ENCODE measurements around the gene VAMP8. TPM values are rescaled to one million over a fixed set of nuclear protein-coding genes. Genes with fewer than 3 reads are reported as not detected.

The VAMP8 gene
- total and polyA plus RNA-seq, 2 of the 8 experiments (the other 6 are each of a cell fraction or from before 2014, with no cell fraction given): 34.4 to 69.7 TPM

GRCh38 chr2:85538507-85539360 is 38.7 kb upstream of the VAMP8 start, which contains the start of gene MAT2A (continued):
- TF ChIP-seq NRF1 (IDR thresholded peaks at IDR 0.05; ENCODE audit: low read depth, low read length) (peak; percentile 11; the same call in 1 of the 2 replicates), SIN3A (conservative IDR thresholded peaks at IDR 0.05 in 1 of 2, IDR thresholded peaks at IDR 0.05 in 1 of 2; ENCODE audit: low read depth in 1 of 2, low read length in 2 of 2) (peak; percentile 30 to 85; a peak in 2 of 4 replicates), ZNF274 (IDR thresholded peaks at IDR 0.05; ENCODE audit: borderline replicate concordance, extremely low read depth, low read length) (no peak), JUND (IDR thresholded peaks at IDR 0.05; ENCODE audit: low read length) (peak; percentile 97), RBBP5 (IDR thresholded peaks at IDR 0.05; ENCODE audit: borderline replicate concordance, low read depth, low read length) (0 out of 2 replicates have a peak, but pooled peaks have one; percentile 86), POLR2A (IDR thresholded peaks at IDR 0.05; ENCODE audit: control extremely low read depth in 1 of 2, low read depth in 2 of 2, low read length in 2 of 2) (peak; percentile 99), MAX (IDR thresholded peaks at IDR 0.05) (peak; percentile 89), CBX5 (IDR thresholded peaks at IDR 0.05; ENCODE audit: low read depth, low read length) (no peak), CHD1 (IDR thresholded peaks at IDR 0.05; ENCODE audit: low read depth, low read length) (peak; percentile 87), RXRA (IDR thresholded peaks at IDR 0.05; ENCODE audit: insufficient read depth, low read depth, low read length) (no peak), BCL11A (IDR thresholded peaks at IDR 0.05; ENCODE audit: low read depth in 2 of 2, low read length in 2 of 2) (no peak), POLR2AphosphoS5 (IDR thresholded peaks at IDR 0.05; ENCODE audit: low read depth, low read length) (peak; percentile 99), TAF1 (IDR thresholded peaks at IDR 0.05; ENCODE audit: low read depth, low read length) (peak; percentile 95), SIRT6 (IDR thresholded peaks at IDR 0.05; ENCODE audit: low read length) (no peak), GABPA (IDR thresholded peaks at IDR 0.05; ENCODE audit: borderline replicate concordance, insufficient read depth, low read length) (no peak), EP300 (IDR thresholded peaks at IDR 0.05; ENCODE audit: borderline replicate concordance in 1 of 2, low read depth in 2 of 2, low read length in 2 of 2) (peak in 1 of 2 experiments; percentile 95; a peak in 2 of 3 replicates), HDAC2 (IDR thresholded peaks at IDR 0.05; ENCODE audit: borderline replicate concordance in 1 of 2, low read depth in 2 of 2, low read length in 2 of 2) (peak in 1 of 2 experiments; percentile 18; a peak in 1 of 4 replicates), POU5F1 (IDR thresholded peaks at IDR 0.05; ENCODE audit: low read depth, low read length) (no peak), ASH2L (IDR thresholded peaks at IDR 0.05; ENCODE audit: low read length) (peak; percentile 54), BRCA1 (IDR thresholded peaks at IDR 0.05; ENCODE audit: low read depth, low read length) (peak; percentile 39; the same call in 1 of the 2 replicates), PHF8 (conservative IDR thresholded peaks at IDR 0.05; ENCODE audit: low read depth, low read length) (peak; percentile 98), BACH1 (IDR thresholded peaks at IDR 0.05; ENCODE audit: low read length) (peak; percentile 24), SP2 (IDR thresholded peaks at IDR 0.05; ENCODE audit: low read length) (no peak), MAFK (IDR thresholded peaks at IDR 0.05; ENCODE audit: low read depth, low read length) (no peak)

Data from H1 (cell line).